ENCODE data around the gene CNST. TPM values are rescaled to one million over a fixed set of nuclear protein-coding genes. Genes with fewer than 3 reads are reported as not detected.

The CNST gene
- total RNA-seq, 2 experiments from 2014 or later, result 14.6 to 25.1 TPM

- ChIA-PET CTCF (ENCODE audit: unreplicated experiment) (no interaction called here), POLR2A (interaction anchor here (0.5 to 1.6 kb wide), 2 partner anchors 19 to 81 kb away, joined by 3 to 5 read pairs; no protein-coding TSS in a partner anchor)
- no peak for TF ChIP-seq EZH2phosphoT487 (IDR thresholded peaks at IDR 0.05; ENCODE audit: borderline replicate concordance, low read depth, low read length)
- TF ChIP-seq CTCF (conservative IDR thresholded peaks at IDR 0.05; ENCODE audit: low read length), result no peak
- no peak overlapping the region for H2AFZ ChIP-seq (ENCODE audit: low read length)
- DNase-seq (ENCODE audit: low spot score), result no peak
- H3K27ac ChIP-seq (ENCODE audit: low read depth, low read length, poor library complexity, severe bottlenecking), result no peak overlapping the region
- intact Hi-C loops (cut with micrococcal nuclease; ENCODE audit: unreplicated experiment), result no loop called here
- no peaks in the 10 kb centered on the region for H3K36me3 ChIP-seq (ENCODE audit: insufficient read depth, low read length)
- H3K4me1 ChIP-seq (ENCODE audit: insufficient read depth, low read length, poor library complexity, severe bottlenecking), result no peaks in the 10 kb centered on the region
- no TSS peak for BruUV-seq (replicated peaks)
- H3K4me2 ChIP-seq (ENCODE audit: low read length), result peak overlapping the region; percentile 9; the same call in 1 of the 2 replicates
- H3K4me3 ChIP-seq (ENCODE audit: low read depth, low read length, poor library complexity, severe bottlenecking), result no peak overlapping the region
- H3K9me2 ChIP-seq (ENCODE audit: insufficient read depth, low read length), result no peaks in the 10 kb centered on the region
- no peaks in the 10 kb centered on the region for H3K9me3 ChIP-seq (ENCODE audit: low read length)
- H3K79me2 ChIP-seq (ENCODE audit: insufficient read depth, low read depth, low read length), result no peaks in the 10 kb centered on the region
- no peaks in the 10 kb centered on the region for H4K20me1 ChIP-seq (ENCODE audit: insufficient read depth, low read length)
Measured at GRCh38 chr1:246678816-246679793, 112.8 kb downstream of the CNST start.

- H3K9me3 ChIP-seq (ENCODE audit: low read length), result no peaks in the 10 kb centered on the region
- H3K36me3 ChIP-seq (ENCODE audit: insufficient read depth, low read length), result no peaks in the 10 kb centered on the region
- no peak for TF ChIP-seq CTCF (conservative IDR thresholded peaks at IDR 0.05; ENCODE audit: low read length)
- no peak for TF ChIP-seq EZH2phosphoT487 (IDR thresholded peaks at IDR 0.05; ENCODE audit: borderline replicate concordance, low read depth, low read length)
- H4K20me1 ChIP-seq (ENCODE audit: insufficient read depth, low read length), result no peaks in the 10 kb centered on the region
- POLR2A ChIA-PET, result interaction anchor here (1.6 kb wide), 1 partner anchor 20 kb away, joined by 5 read pairs; no protein-coding TSS in a partner anchor
- BruUV-seq (replicated peaks), result no TSS peak
- no peak overlapping the region for H3K4me3 ChIP-seq (ENCODE audit: low read depth, low read length, poor library complexity, severe bottlenecking)
- intact Hi-C loops (cut with micrococcal nuclease; ENCODE audit: unreplicated experiment), result no loop called here
- H3K4me2 ChIP-seq (ENCODE audit: low read length), result peak overlapping the region; percentile 9; the same call in 1 of the 2 replicates
- H3K9me2 ChIP-seq (ENCODE audit: insufficient read depth, low read length), result no peaks in the 10 kb centered on the region
- H2AFZ ChIP-seq (ENCODE audit: low read length), result no peak overlapping the region
- no peaks in the 10 kb centered on the region for H3K4me1 ChIP-seq (ENCODE audit: insufficient read depth, low read length, poor library complexity, severe bottlenecking)
- H3K27ac ChIP-seq (ENCODE audit: low read depth, low read length, poor library complexity, severe bottlenecking), result no peak overlapping the region
- CTCF ChIA-PET (ENCODE audit: unreplicated experiment), result no interaction called here
- no peak for DNase-seq (ENCODE audit: low spot score)
- no peaks in the 10 kb centered on the region for H3K79me2 ChIP-seq (ENCODE audit: insufficient read depth, low read depth, low read length)
Measured at GRCh38 chr1:246679794-246680177, 113.5 kb downstream of the CNST start.

GRCh38 chr1:246680190-246680589 is 113.9 kb downstream of the CNST start:
- Histone ChIP-seq H3K27ac (ENCODE audit: low read depth, low read length, poor library complexity, severe bottlenecking) (no peak overlapping the region), H2AFZ (ENCODE audit: low read length) (no peak overlapping the region), H3K9me2 (ENCODE audit: insufficient read depth, low read length) (no peaks in the 10 kb centered on the region), H3K4me1 (ENCODE audit: insufficient read depth, low read length, poor library complexity, severe bottlenecking) (no peaks in the 10 kb centered on the region), H4K20me1 (ENCODE audit: insufficient read depth, low read length) (no peaks in the 10 kb centered on the region), H3K4me2 (ENCODE audit: low read length) (no peak overlapping the region), H3K4me3 (ENCODE audit: low read depth, low read length, poor library complexity, severe bottlenecking) (no peak overlapping the region), H3K9me3 (ENCODE audit: low read length) (no peaks in the 10 kb centered on the region), H3K79me2 (ENCODE audit: insufficient read depth, low read depth, low read length) (no peaks in the 10 kb centered on the region), H3K36me3 (ENCODE audit: insufficient read depth, low read length) (no peaks in the 10 kb centered on the region)
- CTCF ChIA-PET (ENCODE audit: unreplicated experiment), result no interaction called here
- no peak for TF ChIP-seq CTCF (conservative IDR thresholded peaks at IDR 0.05; ENCODE audit: low read length)
- TF ChIP-seq EZH2phosphoT487 (IDR thresholded peaks at IDR 0.05; ENCODE audit: borderline replicate concordance, low read depth, low read length), result no peak
- intact Hi-C loops (cut with micrococcal nuclease; ENCODE audit: unreplicated experiment), result no loop called here
- DNase-seq (ENCODE audit: low spot score), result no peak
- BruUV-seq (replicated peaks), result no TSS peak
- POLR2A ChIA-PET, result interaction anchor here (1.6 kb wide), 1 partner anchor 20 kb away, joined by 5 read pairs; no protein-coding TSS in a partner anchor

All from OCI-LY7 (cell line).